M059J (cell line): ENCODE data around the gene EIF4E3. TPM values are rescaled to one million over a fixed set of nuclear protein-coding genes. Genes with fewer than 3 reads are reported as not detected.

ENCODE experiments used
- DNase-seq: peaks from one replicate; pipeline ENCODE4 v3.0.0-alpha.2; 2012; ENCODE audit warnings: low read depth
- total RNA-seq: library from RNA; depleted of rRNA; stranded (reverse); fragments of >200 nt; shearing (Covaris generic); gene quantifications from 2 replicates; pipeline ENCODE4 v1.2.3, GENCODE V29; 2014

The EIF4E3 gene
- total RNA-seq, 1 experiment from 2014 or later: 0.39 TPM

GRCh38 chr3:71723452-71724170 lies 1.6 kb downstream of the EIF4E3 start:
- no peak for DNase-seq

GRCh38 chr3:71722693-71723092 lies 2.5 kb downstream of the EIF4E3 start:
- DNase-seq: no peak

- no peak for DNase-seq
Observed at GRCh38 chr3:71721651-71722157, 3.5 kb downstream of the EIF4E3 start.

- no peak for DNase-seq
Observed at GRCh38 chr3:71721002-71721401, 4.2 kb downstream of the EIF4E3 start.

- no peak for DNase-seq
Observed at GRCh38 chr3:71718072-71718471, 7.1 kb downstream of the EIF4E3 start.

GRCh38 chr3:71714595-71714994 lies 10.6 kb downstream of the EIF4E3 start:
- no peak for DNase-seq

GRCh38 chr3:71713041-71713440 lies 12.2 kb downstream of the EIF4E3 start:
- no peak for DNase-seq

- peak; percentile 32 for DNase-seq
Observed at GRCh38 chr3:71710906-71711494, 14.2 kb downstream of the EIF4E3 start.

- DNase-seq: no peak
Observed at GRCh38 chr3:71709908-71710511, 15.2 kb downstream of the EIF4E3 start.

GRCh38 chr3:71708476-71709105 lies 16.6 kb downstream of the EIF4E3 start:
- DNase-seq: no peak

GRCh38 chr3:71707595-71707994 lies 17.6 kb downstream of the EIF4E3 start:
- no peak for DNase-seq

GRCh38 chr3:71705681-71706080 lies 19.5 kb downstream of the EIF4E3 start:
- DNase-seq: no peak

GRCh38 chr3:71704915-71705314 lies 20.3 kb downstream of the EIF4E3 start:
- no peak for DNase-seq

GRCh38 chr3:71703797-71704196 lies 21.4 kb downstream of the EIF4E3 start:
- DNase-seq: peak; percentile 20

GRCh38 chr3:71702131-71703024 lies 22.8 kb downstream of the EIF4E3 start:
- no peak for DNase-seq

GRCh38 chr3:71701251-71701762 lies 23.9 kb downstream of the EIF4E3 start:
- no peak for DNase-seq

GRCh38 chr3:71695000-71695482 lies 30.2 kb downstream of the EIF4E3 start:
- no peak for DNase-seq

- DNase-seq: no peak
Observed at GRCh38 chr3:71694358-71694999, 30.7 kb downstream of the EIF4E3 start.

- no peak for DNase-seq
Observed at GRCh38 chr3:71693641-71694040, 31.6 kb downstream of the EIF4E3 start.

- no peak for DNase-seq
Observed at GRCh38 chr3:71692139-71692538, 33.1 kb downstream of the EIF4E3 start.
